NCI-H1092 (cell line): ENCODE data around the gene FAM174B.

ENCODE experiments used
- DNase-seq: peaks from one replicate; lab custom pipeline; 2025; lab: John Stamatoyannopoulos, UW

FAM174B gene

GRCh38 chr15:92569778-92570177 lies 85.8 kb downstream of the FAM174B start:
- no peak for DNase-seq
